ENCODE data around the gene SPAG17.

DNA sequence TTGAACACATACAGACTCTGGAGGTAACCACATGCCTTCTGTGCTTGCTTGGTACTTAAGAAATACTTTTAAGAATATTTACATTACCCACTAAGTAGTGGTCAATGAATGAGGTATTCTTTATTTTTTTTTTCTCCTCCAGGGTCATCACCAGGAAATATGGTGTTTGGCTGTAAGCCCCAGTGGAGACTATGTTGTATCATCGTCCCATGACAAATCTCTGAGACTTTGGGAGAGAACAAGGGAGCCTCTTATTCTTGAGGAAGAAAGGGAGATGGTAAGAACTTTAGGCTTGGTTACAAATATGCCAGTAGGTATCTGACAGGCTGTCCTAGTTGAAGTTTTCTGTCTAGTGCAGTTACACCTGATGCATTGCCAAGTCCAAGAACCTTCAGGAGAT lies 232.6 kb downstream of the SPAG17 start:
- TF ChIP-seq CEBPB (IDR thresholded peaks at IDR 0.05) (no peak), ZBTB7A (IDR thresholded peaks at IDR 0.05; ENCODE audit: low read depth) (no peak), YY1 (IDR thresholded peaks at IDR 0.05; ENCODE audit: low read depth) (no peak), TAF1 (IDR thresholded peaks at IDR 0.05; ENCODE audit: low read depth) (no peak), FOXM1 (IDR thresholded peaks at IDR 0.05; ENCODE audit: borderline replicate concordance, low read depth) (no peak), CREB1 (IDR thresholded peaks at IDR 0.05; ENCODE audit: low read depth) (no peak), EP300 (IDR thresholded peaks at IDR 0.05; ENCODE audit: borderline replicate concordance) (no peak), RAD21 (IDR thresholded peaks at IDR 0.05; ENCODE audit: low read depth) (no peak), TCF12 (IDR thresholded peaks at IDR 0.05; ENCODE audit: low read depth) (no peak)
- TF ChIP-seq, protein P1, sequence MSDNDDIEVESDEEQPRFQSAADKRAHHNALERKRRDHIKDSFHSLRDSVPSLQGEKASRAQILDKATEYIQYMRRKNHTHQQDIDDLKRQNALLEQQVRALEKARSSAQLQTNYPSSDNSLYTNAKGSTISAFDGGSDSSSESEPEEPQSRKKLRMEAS (IDR thresholded peaks at IDR 0.05), result no peak
- TF ChIP-seq, protein P2, sequence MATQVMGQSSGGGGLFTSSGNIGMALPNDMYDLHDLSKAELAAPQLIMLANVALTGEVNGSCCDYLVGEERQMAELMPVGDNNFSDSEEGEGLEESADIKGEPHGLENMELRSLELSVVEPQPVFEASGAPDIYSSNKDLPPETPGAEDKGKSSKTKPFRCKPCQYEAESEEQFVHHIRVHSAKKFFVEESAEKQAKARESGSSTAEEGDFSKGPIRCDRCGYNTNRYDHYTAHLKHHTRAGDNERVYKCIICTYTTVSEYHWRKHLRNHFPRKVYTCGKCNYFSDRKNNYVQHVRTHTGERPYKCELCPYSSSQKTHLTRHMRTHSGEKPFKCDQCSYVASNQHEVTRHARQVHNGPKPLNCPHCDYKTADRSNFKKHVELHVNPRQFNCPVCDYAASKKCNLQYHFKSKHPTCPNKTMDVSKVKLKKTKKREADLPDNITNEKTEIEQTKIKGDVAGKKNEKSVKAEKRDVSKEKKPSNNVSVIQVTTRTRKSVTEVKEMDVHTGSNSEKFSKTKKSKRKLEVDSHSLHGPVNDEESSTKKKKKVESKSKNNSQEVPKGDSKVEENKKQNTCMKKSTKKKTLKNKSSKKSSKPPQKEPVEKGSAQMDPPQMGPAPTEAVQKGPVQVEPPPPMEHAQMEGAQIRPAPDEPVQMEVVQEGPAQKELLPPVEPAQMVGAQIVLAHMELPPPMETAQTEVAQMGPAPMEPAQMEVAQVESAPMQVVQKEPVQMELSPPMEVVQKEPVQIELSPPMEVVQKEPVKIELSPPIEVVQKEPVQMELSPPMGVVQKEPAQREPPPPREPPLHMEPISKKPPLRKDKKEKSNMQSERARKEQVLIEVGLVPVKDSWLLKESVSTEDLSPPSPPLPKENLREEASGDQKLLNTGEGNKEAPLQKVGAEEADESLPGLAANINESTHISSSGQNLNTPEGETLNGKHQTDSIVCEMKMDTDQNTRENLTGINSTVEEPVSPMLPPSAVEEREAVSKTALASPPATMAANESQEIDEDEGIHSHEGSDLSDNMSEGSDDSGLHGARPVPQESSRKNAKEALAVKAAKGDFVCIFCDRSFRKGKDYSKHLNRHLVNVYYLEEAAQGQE (IDR thresholded peaks at IDR 0.05; ENCODE audit: low read depth), result no peak

Measured in Ishikawa (cell line).